AG04449 (cell line): ENCODE data around the gene NPLOC4.

Experiments used
- CTCF ChIA-PET: fragments of 350-600 bp; formaldehyde crosslinking; extraction: SDS; loops from one replicate; lab custom pipeline; 2021; ENCODE audit warnings: antibody characterized with exemption; lab: Yijun Ruan, JAX
- POLR2A ChIA-PET: fragments of 400-600, 350-600 bp; formaldehyde crosslinking; extraction: SDS; loops from one replicate; lab custom pipeline; 2020; ENCODE audit warnings: antibody characterized with exemption, inconsistent platforms; lab: Yijun Ruan, JAX
- DNase-seq: peaks from one replicate; pipeline ENCODE4 v3.0.0-alpha.2; 2010; ENCODE audit warnings: low read depth, low spot score
- H3K4me3 ChIP-seq: 2 replicates; pipeline ENCODE4 v1.5.1; 2011; ENCODE audit warnings: low read depth, mild to moderate bottlenecking, control low read depth, low read length
- TF ChIP-seq, protein P1 (sequence below): IDR thresholded peaks from one replicate; pipeline ENCODE4 v1.5.1; 2011; ENCODE audit warnings: mild to moderate bottlenecking, moderate library complexity, low read length, control low read depth, inconsistent platforms; ENCODE audit not compliant: insufficient read depth; ENCODE audit errors: missing control alignments

Gene NPLOC4

DNA sequence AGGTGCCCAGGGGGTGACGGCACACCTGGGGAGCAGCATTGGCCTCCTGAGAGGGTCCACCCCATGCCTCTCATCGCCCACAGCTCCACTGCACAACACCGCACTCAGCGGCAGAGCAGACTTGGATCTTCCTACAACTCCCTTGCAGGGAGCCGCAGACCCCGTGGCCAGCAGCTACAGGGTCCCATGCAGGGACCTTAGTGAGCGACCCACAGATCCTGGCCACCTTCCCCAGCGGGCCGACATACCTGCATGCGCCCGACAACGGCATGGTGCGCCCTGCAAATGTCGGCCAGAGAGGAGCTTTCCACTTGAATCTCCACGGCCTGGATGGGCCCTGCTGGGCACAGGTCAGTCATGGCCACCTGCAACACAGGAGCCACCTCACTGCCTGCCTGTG lies 93.2 kb downstream of the NPLOC4 start:
- DNase-seq, result no peak
- TF ChIP-seq, protein P1, sequence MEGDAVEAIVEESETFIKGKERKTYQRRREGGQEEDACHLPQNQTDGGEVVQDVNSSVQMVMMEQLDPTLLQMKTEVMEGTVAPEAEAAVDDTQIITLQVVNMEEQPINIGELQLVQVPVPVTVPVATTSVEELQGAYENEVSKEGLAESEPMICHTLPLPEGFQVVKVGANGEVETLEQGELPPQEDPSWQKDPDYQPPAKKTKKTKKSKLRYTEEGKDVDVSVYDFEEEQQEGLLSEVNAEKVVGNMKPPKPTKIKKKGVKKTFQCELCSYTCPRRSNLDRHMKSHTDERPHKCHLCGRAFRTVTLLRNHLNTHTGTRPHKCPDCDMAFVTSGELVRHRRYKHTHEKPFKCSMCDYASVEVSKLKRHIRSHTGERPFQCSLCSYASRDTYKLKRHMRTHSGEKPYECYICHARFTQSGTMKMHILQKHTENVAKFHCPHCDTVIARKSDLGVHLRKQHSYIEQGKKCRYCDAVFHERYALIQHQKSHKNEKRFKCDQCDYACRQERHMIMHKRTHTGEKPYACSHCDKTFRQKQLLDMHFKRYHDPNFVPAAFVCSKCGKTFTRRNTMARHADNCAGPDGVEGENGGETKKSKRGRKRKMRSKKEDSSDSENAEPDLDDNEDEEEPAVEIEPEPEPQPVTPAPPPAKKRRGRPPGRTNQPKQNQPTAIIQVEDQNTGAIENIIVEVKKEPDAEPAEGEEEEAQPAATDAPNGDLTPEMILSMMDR, result no peak
- POLR2A ChIA-PET, result no interaction called here
- CTCF ChIA-PET, result interaction anchor here (1.0 to 6.2 kb wide), 2 partner anchors 53 to 57 kb away, joined by 3 to 37 read pairs; no protein-coding TSS in a partner anchor
- no peak overlapping the region for H3K4me3 ChIP-seq

DNA sequence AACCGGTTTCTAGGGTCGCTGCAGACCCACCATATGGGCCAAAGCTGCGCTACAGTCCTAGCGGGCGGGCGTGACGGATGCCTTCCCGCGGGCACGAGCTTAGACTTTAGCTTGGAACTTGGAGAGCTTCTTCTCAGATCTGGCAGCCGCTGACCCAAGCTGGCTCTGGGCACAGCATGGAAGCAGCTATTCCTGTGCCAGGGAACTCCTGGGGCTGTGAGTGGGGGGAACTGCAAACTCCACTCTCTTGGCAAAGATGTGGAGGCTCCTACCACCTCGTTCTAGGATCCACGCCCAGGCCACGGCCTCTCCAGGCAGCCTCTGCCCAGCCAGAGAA lies 93.6 kb downstream of the NPLOC4 start:
- H3K4me3 ChIP-seq, result no peak overlapping the region
- POLR2A ChIA-PET, result no interaction called here
- CTCF ChIA-PET, result interaction anchor here (6.2 kb wide), 1 partner anchor 58 kb away, joined by 37 read pairs; no protein-coding TSS in a partner anchor
- DNase-seq, result no peak
- TF ChIP-seq, protein P1, result no peak

DNA sequence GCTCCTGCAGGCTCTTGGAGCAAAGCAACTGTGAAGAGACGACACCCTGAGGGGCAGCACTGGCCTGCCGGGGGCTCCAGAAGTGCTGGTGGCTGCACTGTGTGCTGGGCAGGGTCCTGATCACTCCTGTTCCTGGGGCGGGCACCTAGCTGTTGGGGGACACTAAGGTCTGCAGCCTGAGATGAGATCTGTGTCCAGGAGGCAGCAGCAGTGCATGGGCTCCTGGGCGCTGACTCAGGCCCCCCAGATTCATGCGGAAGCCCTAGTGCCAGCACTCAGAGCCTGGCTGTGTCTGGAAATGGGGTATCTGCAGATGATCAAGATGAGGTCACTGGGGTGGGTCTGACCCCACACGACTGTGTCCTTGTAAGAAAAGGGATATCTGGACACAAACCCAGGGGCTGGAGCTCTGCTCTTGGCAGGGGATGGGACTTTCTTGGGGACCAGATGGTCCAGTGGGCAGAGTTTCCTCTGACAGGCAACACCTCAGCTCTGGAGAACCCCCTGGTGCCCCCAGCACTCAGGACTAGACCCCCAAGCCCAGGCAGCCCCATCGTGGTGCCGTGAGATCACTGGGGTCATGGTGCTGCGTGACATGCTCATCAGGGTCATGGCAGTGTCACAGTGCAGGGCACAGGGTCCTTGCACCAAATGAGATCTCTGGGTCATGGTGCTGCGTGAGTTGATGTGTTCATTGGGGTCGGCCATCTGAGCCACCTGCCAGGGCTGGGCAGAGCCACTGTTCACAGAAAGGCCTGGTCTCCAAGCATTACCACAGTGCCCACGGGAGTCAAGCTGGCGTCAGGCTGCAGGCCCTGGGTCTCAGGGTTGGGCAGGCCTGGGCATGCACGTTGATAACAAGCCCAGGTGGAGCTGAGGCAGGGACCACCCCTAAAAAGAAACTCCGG lies 94.2 kb downstream of the NPLOC4 start:
- H3K4me3 ChIP-seq, result no peak overlapping the region
- CTCF ChIA-PET, result interaction anchor here (6.2 kb wide), 1 partner anchor 59 kb away, joined by 37 read pairs; no protein-coding TSS in a partner anchor
- TF ChIP-seq, protein P1, result no peak
- no peak for DNase-seq
- POLR2A ChIA-PET, result interaction anchor here (1.0 kb wide), 1 partner anchor 25 kb away, joined by 3 read pairs; no protein-coding TSS in a partner anchor

DNA sequence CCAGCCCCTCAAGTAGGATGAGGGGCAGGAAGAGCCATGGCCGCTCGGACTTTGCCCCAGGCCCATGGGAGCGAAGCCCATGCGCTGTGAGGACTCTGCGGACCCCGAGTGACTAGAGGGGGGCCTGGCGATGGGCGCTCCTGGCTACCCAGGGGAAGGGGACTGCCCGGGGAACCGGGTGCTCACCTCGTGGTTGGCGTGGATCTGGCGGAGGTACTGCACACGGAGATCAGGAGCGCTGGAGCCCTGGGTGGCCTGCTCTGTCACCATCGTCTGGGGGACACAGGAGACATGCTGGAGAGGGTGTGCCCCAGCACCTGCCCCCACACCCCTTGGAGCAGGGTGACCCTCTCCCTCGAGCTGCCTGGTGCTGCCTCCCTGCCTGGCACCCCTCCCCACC lies 95.8 kb downstream of the NPLOC4 start:
- POLR2A ChIA-PET, result no interaction called here
- DNase-seq, result no peak
- H3K4me3 ChIP-seq, result no peak overlapping the region
- TF ChIP-seq, protein P1, result no peak
- CTCF ChIA-PET, result interaction anchor here (0.9 kb wide), 1 partner anchor 59 kb away, joined by 3 read pairs; no protein-coding TSS in a partner anchor

DNA sequence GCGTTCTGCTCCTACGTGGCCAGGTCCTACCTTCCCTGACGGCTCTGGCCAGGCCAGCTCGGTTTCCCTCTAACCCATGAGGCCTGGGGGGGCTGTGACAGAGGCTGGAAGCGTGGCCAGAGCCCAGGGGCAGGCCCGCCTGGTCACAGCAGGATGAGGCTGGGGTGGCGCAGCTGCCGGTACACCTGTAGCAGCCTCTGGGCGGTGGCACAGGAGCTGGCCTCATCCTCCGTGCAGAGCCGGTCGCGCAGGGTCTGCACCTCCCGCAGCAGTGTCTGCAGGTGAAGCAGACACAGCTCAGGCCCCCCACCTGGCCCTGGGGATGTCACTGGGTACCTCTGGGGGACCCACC lies 96.3 kb downstream of the NPLOC4 start:
- TF ChIP-seq, protein P1, result no peak
- POLR2A ChIA-PET, result interaction anchor here (1.4 kb wide), 1 partner anchor 9 kb away, joined by 3 read pairs; no protein-coding TSS in a partner anchor
- no peak for DNase-seq
- H3K4me3 ChIP-seq, result no peak overlapping the region
- CTCF ChIA-PET, result interaction anchor here (0.9 kb wide), 1 partner anchor 60 kb away, joined by 3 read pairs; no protein-coding TSS in a partner anchor

DNA sequence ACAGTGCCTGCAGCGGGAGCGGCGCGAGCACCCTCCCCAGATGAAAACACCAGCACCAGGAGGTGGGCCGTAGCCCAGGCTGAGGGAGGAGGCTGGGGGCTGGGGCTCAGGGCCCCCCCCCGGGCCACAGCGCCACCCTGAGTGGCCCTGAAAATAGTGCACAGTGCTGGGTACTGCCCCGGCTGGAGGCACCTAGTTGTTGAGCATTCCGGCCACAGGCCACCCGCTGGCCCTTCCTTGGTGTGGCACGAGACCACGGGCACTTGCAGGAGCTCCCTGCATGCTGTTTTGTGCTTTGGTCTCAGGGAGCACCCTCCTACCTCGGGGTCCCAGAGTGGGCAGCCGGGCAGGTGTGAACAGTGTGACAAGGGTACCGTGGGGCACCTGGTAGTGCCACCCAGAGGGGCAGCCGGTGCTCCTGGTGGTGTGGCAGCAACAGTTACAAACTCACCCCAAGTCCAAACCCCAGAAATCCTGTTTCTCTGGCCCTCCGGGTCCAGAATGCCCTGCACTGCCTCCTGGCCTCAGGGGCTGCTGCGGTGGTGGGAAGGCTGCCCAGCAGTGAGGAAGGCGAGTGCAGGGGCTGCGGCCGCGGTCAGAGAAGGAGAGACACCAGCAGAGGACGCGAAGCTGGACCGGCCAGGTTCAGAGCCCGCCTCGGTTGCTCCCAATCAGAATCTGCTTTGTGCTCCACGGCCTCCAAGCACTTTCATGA lies 96.8 kb downstream of the NPLOC4 start:
- no peak for DNase-seq
- CTCF ChIA-PET, result interaction anchor here (0.9 to 3.0 kb wide), 2 partner anchors 60 to 61 kb away, joined by 3 to 13 read pairs; no protein-coding TSS in a partner anchor
- POLR2A ChIA-PET, result interaction anchor here (1.4 kb wide), 1 partner anchor 9 kb away, joined by 3 read pairs; no protein-coding TSS in a partner anchor
- TF ChIP-seq, protein P1, result no peak
- H3K4me3 ChIP-seq, result no peak overlapping the region
